ENCODE results near the gene PAX3.

GRCh38 chr2:222240676-222241049 lies 58.1 kb downstream of the PAX3 start:
- TF ChIP-seq CTCF (IDR thresholded peaks at IDR 0.05) (no peak), POLR2A (IDR thresholded peaks at IDR 0.05) (no peak)

Data from body of pancreas (tissue), 4 donors.